Mesendoderm (in vitro differentiated cells): ENCODE measurements around the gene DES.

Experiments used
- DNase-seq: peaks from one replicate; pipeline ENCODE4 v3.0.0; 2013
- H2AK5ac ChIP-seq: 2 replicates; pipeline ENCODE4 v1.6.1; 2013; ENCODE audit warnings: low read length, inconsistent platforms
- H2BK120ac ChIP-seq: 2 replicates; pipeline ENCODE4 v1.6.1; 2013; ENCODE audit warnings: low read depth, mild to moderate bottlenecking, low read length, moderate library complexity, mixed read lengths
- H2BK15ac ChIP-seq: replicated peaks from 2 replicates; pipeline ENCODE4 v1.6.1; 2013; ENCODE audit warnings: low read depth, mild to moderate bottlenecking, moderate library complexity
- H2BK5ac ChIP-seq: 2 replicates; pipeline ENCODE4 v1.6.1; 2013; ENCODE audit warnings: low read length, inconsistent platforms
- H3K18ac ChIP-seq: 2 replicates; pipeline ENCODE4 v1.6.1; 2013; ENCODE audit warnings: mild to moderate bottlenecking, low read length, mixed read lengths
- H3K23ac ChIP-seq: one replicate; pipeline ENCODE4 v1.6.1; 2013; ENCODE audit warnings: low read length
- H3K27ac ChIP-seq: 2 replicates; pipeline ENCODE4 v1.5.1; 2013; ENCODE audit warnings: low read depth, mild to moderate bottlenecking, inconsistent platforms, low read length, moderate library complexity
- H3K27me3 ChIP-seq: 2 replicates; pipeline ENCODE4 v1.6.1; 2013; ENCODE audit warnings: low read length, control low read depth, mild to moderate bottlenecking, inconsistent platforms; ENCODE audit not compliant: insufficient read depth, poor library complexity
- H3K36me3 ChIP-seq: 2 replicates; pipeline ENCODE4 v1.6.1; 2013; ENCODE audit warnings: low read length, inconsistent platforms; ENCODE audit not compliant: control insufficient read depth, insufficient read depth
- H3K4ac ChIP-seq: one replicate; pipeline ENCODE4 v1.6.1; 2013; ENCODE audit warnings: low read depth, mild to moderate bottlenecking, low read length, moderate library complexity
- H3K4me1 ChIP-seq: 2 replicates; pipeline ENCODE4 v1.6.1; 2013; ENCODE audit warnings: low read depth, low read length, inconsistent platforms; ENCODE audit not compliant: control insufficient read depth
- H3K4me2 ChIP-seq: 2 replicates; pipeline ENCODE4 v1.6.1; 2013; ENCODE audit warnings: low read length
- H3K4me3 ChIP-seq: 2 replicates; pipeline ENCODE4 v1.5.1; 2013; ENCODE audit warnings: mild to moderate bottlenecking, low read length
- H3K56ac ChIP-seq: one replicate; pipeline ENCODE4 v1.6.1; 2013; ENCODE audit warnings: low read length
- H3K79me1 ChIP-seq: 2 replicates; pipeline ENCODE4 v1.6.1; 2013; ENCODE audit warnings: low read length, inconsistent platforms
- H3K79me2 ChIP-seq: 2 replicates; pipeline ENCODE4 v1.6.1; 2013; ENCODE audit warnings: mild to moderate bottlenecking, low read length; ENCODE audit not compliant: control insufficient read depth, insufficient read depth
- H3K9ac ChIP-seq: 2 replicates; pipeline ENCODE4 v1.6.1; 2013; ENCODE audit warnings: low read length, inconsistent platforms
- H4K5ac ChIP-seq: one replicate; pipeline ENCODE4 v1.6.1; 2013; ENCODE audit warnings: low read length
- H4K8ac ChIP-seq: one replicate; pipeline ENCODE4 v1.6.1; 2013; ENCODE audit warnings: low read depth, mild to moderate bottlenecking, control low read depth, low read length, moderate library complexity
- WGBS: extraction: QIAGEN DNeasy Blood & Tissue Kit; methylation state at CpG from one replicate; pipeline ENCODE4 v1.1.7; 2013; ENCODE audit warnings: low lambda C conversion rate, missing lambda C conversion rate; ENCODE audit not compliant: insufficient coverage; ENCODE audit errors: extremely low coverage; 5-methylcytosine and 5-hydroxymethylcytosine counted together

The DES gene

GRCh38 chr2:219395609-219396008 lies 22.6 kb upstream of the DES start:
- H3K18ac ChIP-seq: no peak overlapping the region
- no peak overlapping the region for H2BK5ac ChIP-seq
- no peak overlapping the region for H3K9ac ChIP-seq
- H3K79me2 ChIP-seq: no peaks in the 10 kb centered on the region
- H3K27ac ChIP-seq: no peak overlapping the region
- DNase-seq: no peak
- H3K4me3 ChIP-seq: no peak overlapping the region
- H3K4ac ChIP-seq: no peak overlapping the region
- no peak overlapping the region for H2AK5ac ChIP-seq
- no peaks in the 10 kb centered on the region for H3K36me3 ChIP-seq
- H3K4me2 ChIP-seq: no peak overlapping the region
- no peaks in the 10 kb centered on the region for H3K27me3 ChIP-seq
- H3K23ac ChIP-seq: no peak overlapping the region
- H3K4me1 ChIP-seq: no peaks in the 10 kb centered on the region
- no peaks in the 10 kb centered on the region for H3K79me1 ChIP-seq
- H2BK120ac ChIP-seq: no peak overlapping the region
- no peak overlapping the region for H2BK15ac ChIP-seq
- no CpG with 5 or more reads among the region's 3 CpGs for WGBS
- H3K56ac ChIP-seq: peak overlapping the region; percentile 34
- no peak overlapping the region for H4K5ac ChIP-seq
- H4K8ac ChIP-seq: no peak overlapping the region

- H3K36me3 ChIP-seq: no peaks in the 10 kb centered on the region
- no peaks in the 10 kb centered on the region for H3K27me3 ChIP-seq
- H3K4me3 ChIP-seq: no peak overlapping the region
- no peak overlapping the region for H3K56ac ChIP-seq
- H3K9ac ChIP-seq: no peak overlapping the region
- DNase-seq: no peak
- H3K79me1 ChIP-seq: no peaks in the 10 kb centered on the region
- no peak overlapping the region for H3K4me2 ChIP-seq
- WGBS: no CpG with 5 or more reads among the region's 6 CpGs
- no peaks in the 10 kb centered on the region for H3K79me2 ChIP-seq
- H2BK120ac ChIP-seq: no peak overlapping the region
- H2BK5ac ChIP-seq: no peak overlapping the region
- H2BK15ac ChIP-seq: no peak overlapping the region
- no peak overlapping the region for H2AK5ac ChIP-seq
- no peak overlapping the region for H4K8ac ChIP-seq
- no peak overlapping the region for H3K27ac ChIP-seq
- H3K18ac ChIP-seq: no peak overlapping the region
- H3K4ac ChIP-seq: no peak overlapping the region
- H4K5ac ChIP-seq: no peak overlapping the region
- H3K23ac ChIP-seq: no peak overlapping the region
- H3K4me1 ChIP-seq: no peaks in the 10 kb centered on the region
These were observed 21.2 kb upstream of the DES start for GRCh38 chr2:219396863-219397457.

GRCh38 chr2:219398721-219399363 lies 19.3 kb upstream of the DES start:
- H2AK5ac ChIP-seq: no peak overlapping the region
- H3K4me2 ChIP-seq: no peak overlapping the region
- H3K56ac ChIP-seq: no peak overlapping the region
- H3K4me1 ChIP-seq: no peaks in the 10 kb centered on the region
- H4K8ac ChIP-seq: no peak overlapping the region
- WGBS: no CpG with 5 or more reads among the region's 5 CpGs
- no peak overlapping the region for H2BK5ac ChIP-seq
- no peak overlapping the region for H3K27ac ChIP-seq
- no peak overlapping the region for H3K18ac ChIP-seq
- H2BK15ac ChIP-seq: no peak overlapping the region
- H3K27me3 ChIP-seq: no peaks in the 10 kb centered on the region
- H3K79me2 ChIP-seq: no peaks in the 10 kb centered on the region
- H3K79me1 ChIP-seq: no peaks in the 10 kb centered on the region
- H3K4ac ChIP-seq: no peak overlapping the region
- no peak for DNase-seq
- no peaks in the 10 kb centered on the region for H3K36me3 ChIP-seq
- H3K9ac ChIP-seq: no peak overlapping the region
- H3K4me3 ChIP-seq: no peak overlapping the region
- H3K23ac ChIP-seq: no peak overlapping the region
- no peak overlapping the region for H2BK120ac ChIP-seq
- H4K5ac ChIP-seq: no peak overlapping the region

DNA sequence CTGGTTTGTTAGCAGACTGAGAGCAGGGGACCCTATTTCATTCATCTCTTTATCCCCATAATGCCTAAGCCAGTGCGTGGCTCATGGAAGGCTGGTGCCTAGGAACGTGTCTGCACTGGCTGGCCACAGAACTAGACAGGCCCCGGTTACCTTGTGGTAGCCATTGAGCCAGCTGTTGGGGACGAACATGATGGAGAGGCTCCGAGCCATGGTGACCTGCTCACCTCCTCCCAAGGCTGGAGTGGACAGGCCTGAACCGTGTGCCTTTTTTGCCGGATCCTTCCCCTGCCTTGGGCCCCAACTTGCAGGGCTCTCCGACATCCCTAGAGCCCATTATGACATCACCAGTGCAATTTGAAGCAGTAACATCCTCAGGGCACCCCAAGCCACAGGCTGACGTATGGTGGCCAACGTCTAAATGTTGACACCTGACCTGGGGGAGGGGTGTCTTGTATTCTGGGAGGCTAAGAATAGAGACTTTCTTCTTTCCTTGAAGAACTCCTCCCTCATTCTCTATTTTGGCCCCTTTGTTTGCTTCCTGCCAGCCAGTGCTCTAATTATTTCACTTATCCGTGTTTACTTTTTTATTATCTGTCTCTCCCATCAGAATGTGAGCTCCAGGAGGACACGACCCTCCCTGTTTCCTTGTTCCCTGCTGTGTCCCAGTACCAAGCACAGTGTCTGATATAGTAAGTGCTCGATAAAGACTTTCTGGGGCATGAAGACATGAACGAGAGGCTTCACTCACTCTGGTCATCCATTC lies 18.3 kb upstream of the DES start:
- Histone ChIP-seq H3K79me1 (no peaks in the 10 kb centered on the region), H3K56ac (no peak overlapping the region), H3K27ac (no peak overlapping the region), H2BK120ac (no peak overlapping the region), H2AK5ac (no peak overlapping the region), H2BK15ac (no peak overlapping the region), H3K4me2 (no peak overlapping the region), H4K8ac (no peak overlapping the region), H3K27me3 (no peaks in the 10 kb centered on the region), H3K36me3 (no peaks in the 10 kb centered on the region), H3K4me1 (no peaks in the 10 kb centered on the region), H3K4me3 (no peak overlapping the region), H3K9ac (no peak overlapping the region), H4K5ac (no peak overlapping the region), H3K23ac (no peak overlapping the region), H3K18ac (no peak overlapping the region), H3K79me2 (no peaks in the 10 kb centered on the region), H2BK5ac (no peak overlapping the region), H3K4ac (no peak overlapping the region)
- WGBS: no CpG with 5 or more reads among the region's 14 CpGs
- DNase-seq: no peak

- no peak overlapping the region for H2AK5ac ChIP-seq
- no peaks in the 10 kb centered on the region for H3K4me1 ChIP-seq
- no peak overlapping the region for H3K56ac ChIP-seq
- no peak overlapping the region for H3K4me3 ChIP-seq
- H2BK120ac ChIP-seq: no peak overlapping the region
- H3K79me1 ChIP-seq: no peaks in the 10 kb centered on the region
- no peaks in the 10 kb centered on the region for H3K27me3 ChIP-seq
- H2BK15ac ChIP-seq: no peak overlapping the region
- no peaks in the 10 kb centered on the region for H3K79me2 ChIP-seq
- no peaks in the 10 kb centered on the region for H3K36me3 ChIP-seq
- H3K9ac ChIP-seq: no peak overlapping the region
- H3K18ac ChIP-seq: no peak overlapping the region
- H4K8ac ChIP-seq: no peak overlapping the region
- no peak for DNase-seq
- H3K23ac ChIP-seq: no peak overlapping the region
- no CpG with 5 or more reads among the region's 6 CpGs for WGBS
- H3K4ac ChIP-seq: no peak overlapping the region
- H2BK5ac ChIP-seq: no peak overlapping the region
- no peak overlapping the region for H3K27ac ChIP-seq
- no peak overlapping the region for H3K4me2 ChIP-seq
- no peak overlapping the region for H4K5ac ChIP-seq
These were observed 17.6 kb upstream of the DES start for GRCh38 chr2:219400562-219400961.
